C4-2B (cell line): ENCODE measurements around the gene TMEM30B.

Experiments
- ZFX ChIP-seq: fragments of 450-650 bp; IDR thresholded peaks from 2 replicates; pipeline ENCODE4 v1.6.1; 2017
- TF ChIP-seq, protein P1 (sequence below): fragments of 450-650 bp; conservative IDR thresholded peaks from 2 replicates; pipeline ENCODE4 v1.5.1; 2017; ENCODE audit warnings: mild to moderate bottlenecking

DNA sequence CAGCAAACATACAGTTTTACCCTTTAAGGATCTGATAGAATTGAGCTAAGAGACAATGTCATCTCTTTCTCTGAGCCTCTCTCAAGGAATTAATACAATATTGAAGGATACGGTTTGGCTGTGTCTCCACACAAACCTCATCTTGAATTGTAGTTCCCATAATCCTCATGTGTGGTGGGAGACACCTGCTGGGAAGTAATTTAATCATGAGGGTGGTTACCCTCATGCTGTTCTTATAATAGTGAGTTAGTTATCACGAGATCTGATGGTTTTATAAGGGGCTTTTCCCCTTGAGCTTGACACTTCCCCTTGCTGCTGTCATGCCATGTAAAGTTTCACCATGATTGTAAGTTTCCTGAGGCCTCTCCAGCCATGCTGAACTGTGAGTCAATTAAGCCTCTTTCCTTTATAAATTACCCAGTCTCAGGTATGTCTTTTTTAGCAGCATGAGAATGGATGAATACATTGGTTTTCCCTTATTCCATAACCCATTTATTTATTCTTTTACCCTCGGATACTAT, 47.6 kb downstream of the TMEM30B start:
- TF ChIP-seq, protein P1, sequence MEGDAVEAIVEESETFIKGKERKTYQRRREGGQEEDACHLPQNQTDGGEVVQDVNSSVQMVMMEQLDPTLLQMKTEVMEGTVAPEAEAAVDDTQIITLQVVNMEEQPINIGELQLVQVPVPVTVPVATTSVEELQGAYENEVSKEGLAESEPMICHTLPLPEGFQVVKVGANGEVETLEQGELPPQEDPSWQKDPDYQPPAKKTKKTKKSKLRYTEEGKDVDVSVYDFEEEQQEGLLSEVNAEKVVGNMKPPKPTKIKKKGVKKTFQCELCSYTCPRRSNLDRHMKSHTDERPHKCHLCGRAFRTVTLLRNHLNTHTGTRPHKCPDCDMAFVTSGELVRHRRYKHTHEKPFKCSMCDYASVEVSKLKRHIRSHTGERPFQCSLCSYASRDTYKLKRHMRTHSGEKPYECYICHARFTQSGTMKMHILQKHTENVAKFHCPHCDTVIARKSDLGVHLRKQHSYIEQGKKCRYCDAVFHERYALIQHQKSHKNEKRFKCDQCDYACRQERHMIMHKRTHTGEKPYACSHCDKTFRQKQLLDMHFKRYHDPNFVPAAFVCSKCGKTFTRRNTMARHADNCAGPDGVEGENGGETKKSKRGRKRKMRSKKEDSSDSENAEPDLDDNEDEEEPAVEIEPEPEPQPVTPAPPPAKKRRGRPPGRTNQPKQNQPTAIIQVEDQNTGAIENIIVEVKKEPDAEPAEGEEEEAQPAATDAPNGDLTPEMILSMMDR, result no peak
- TF ChIP-seq ZFX, result no peak
